Limb (tissue), 2 donors: ENCODE data around the gene DHRS1.
A peak's percentile ranks its signal among the peaks of the same experiment; 100 is the strongest.
"Not testable (repeated sequence)": the region's sequence is repeated elsewhere in the genome, so short reads cannot be mapped to it uniquely, and the experiment has no call there.

Experiments used
- DNase-seq, 2 donors: peaks; one replicate each; pipeline ENCODE4 v3.0.0-alpha.2; 2016; ENCODE audit errors: extremely low spot score in 2 of 2

DHRS1 gene

DNA sequence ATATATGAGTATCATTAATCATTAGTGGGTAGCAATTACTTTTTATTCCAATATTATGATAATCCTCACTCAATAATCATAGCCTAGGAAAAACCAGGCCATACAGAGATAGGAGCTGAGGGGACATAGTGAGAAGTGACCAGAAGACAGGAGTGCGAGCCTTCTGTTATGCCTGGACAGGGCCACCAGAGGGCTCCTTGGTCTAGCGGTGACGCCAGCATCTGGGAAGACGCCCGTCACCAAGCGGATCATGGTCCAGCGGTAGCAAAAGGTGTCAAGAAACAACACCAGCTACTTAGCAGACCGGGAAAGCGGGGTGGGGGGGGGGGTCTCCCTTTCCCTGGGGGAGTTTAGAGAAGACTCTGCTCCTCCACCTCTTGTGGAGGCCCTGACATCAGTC is 28.3 kb upstream of the DHRS1 start:
- not testable (repeated sequence) for DNase-seq

DNA sequence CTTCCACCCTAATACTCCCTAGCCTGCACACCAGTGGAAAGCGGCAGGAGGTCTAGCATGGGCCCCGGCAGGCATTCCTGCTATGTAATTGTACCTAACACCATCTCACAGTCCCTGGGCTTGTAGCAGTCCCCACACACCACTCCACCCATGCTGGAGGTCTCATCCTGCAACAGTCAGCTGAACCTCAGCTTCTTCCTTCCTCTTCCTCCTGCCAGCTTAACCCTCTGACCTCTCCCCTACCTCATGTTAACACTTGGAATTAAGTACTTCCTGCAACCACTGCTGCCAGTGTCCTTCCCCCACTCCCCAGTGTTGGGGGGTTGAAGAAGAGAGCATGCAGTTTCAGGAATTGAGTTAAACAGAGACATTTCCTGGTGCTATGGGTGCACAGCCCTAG is 27.7 kb upstream of the DHRS1 start:
- no peak for DNase-seq

DNA sequence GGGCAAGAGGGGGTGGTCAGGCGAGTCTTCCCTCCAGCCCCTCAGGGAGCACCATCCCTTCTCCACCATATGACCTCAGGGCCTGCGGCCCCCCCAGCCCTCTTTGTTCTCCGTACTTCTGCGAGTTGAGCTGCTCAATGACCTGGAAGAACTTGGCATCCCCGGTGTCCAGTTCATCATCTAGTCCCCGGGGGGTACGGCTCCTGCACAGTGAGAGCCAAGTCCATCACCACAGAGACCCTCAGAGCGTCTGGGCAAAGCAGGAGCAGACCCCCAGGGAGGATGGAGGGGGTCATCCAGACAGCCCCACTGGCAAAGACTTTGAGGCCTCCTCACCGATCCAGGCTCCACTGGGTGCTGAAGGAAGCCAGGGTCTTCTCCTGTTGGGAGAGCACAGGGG is 26.4 kb upstream of the DHRS1 start:
- no peak for DNase-seq

- DNase-seq, result no peak
Measured at GRCh38 chr14:24325041-24325530, 25.5 kb upstream of the DHRS1 start.

DNA sequence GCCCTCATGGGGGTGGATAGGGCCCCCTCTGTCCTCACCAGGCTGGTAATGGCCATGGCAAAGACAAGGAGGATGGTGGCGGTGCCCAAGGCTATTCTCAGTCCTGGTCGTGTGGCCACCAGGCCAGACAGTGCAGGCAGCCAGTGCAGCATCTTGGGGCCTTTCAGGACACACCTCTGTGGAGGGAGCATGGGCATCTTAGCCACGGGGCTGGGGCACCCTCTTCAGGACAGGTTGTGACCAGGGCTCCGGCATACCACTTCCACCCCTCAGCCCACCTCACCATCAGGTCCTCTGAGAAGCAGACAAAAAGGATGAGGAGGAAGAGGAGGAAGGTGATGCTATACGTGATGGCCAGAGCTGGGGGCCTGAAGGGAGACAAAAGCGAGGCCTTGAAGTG is 24.4 kb upstream of the DHRS1 start:
- DNase-seq, result no peak

DNA sequence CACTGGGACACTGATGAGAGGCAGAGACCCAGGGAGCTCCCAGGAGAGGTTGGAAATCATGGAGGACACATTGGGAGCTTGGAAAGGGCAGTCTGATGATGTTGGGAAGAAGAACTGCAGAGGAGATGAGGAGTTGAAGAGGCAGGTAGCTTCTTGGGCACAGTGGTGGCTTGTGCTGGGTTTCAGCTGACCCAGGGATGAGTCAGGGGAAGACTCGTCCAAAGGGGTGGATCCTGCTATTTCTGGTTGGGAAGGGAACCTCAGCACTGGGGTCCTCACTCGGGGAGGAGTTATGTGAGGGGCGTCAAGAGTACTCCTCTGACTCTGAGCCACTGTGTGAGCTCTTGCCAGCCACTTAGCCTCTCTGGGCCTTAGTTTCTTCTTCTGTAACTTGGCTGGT is 23.8 kb upstream of the DHRS1 start:
- DNase-seq, result no peak

DNA sequence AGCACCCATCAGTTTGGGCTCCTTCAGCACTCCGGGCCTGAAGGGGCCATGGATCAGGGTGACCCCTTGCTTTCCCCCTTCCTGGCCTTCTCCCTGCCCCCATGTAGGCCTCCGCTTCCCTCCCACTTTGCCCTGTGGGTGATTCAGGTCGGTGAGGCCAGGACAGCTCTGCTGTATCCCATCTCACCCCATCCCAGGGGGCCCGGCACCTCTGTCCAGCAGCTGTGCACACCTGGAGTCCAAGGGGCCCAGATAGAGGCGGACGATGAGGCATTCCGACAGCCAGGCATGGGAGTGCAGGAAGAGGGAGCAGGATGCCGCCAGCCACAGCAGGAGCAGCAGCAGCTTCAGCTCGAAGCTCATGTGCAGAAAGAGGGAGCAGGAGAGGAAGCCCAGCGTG is 23.1 kb upstream of the DHRS1 start:
- no peak for DNase-seq

- no peak for DNase-seq
Measured at GRCh38 chr14:24321212-24321975, 21.8 kb upstream of the DHRS1 start.

DNA sequence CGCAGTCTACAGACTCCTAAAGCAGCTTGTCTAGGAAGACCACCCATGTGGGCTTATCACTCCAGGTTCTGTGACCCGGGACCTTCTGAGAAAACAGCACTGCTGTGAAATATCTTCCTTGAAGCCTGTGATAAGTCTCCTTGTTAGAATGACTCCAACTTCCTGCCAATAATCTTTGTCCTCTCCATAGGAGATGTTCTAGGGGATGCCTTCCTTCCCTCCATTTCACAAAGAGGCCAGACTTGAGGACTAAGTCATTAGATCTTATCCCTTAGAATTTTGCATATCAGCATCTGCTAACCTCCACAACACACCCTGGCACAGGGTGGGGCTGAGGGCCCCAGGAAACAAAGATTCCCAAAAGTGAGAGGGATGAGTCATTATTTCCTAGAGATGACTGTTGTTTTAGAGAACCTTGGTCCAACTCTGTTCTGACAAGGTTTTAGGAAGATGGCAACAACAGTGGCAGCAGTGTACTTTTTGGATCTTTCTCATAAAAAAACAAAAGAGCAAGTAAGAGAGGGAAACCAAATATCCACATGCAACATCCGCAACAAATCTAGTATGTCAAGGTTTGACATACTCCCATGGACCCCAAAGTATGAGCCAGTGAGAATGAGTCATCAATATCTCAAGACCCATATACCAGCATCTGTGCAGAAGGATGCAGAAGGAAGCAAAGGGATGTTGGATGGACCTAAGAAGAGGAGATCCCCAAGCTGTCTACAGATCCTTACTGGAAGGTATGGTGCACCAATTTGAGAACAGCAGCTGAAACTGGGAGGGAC is 17.8 kb upstream of the DHRS1 start:
- DNase-seq, result no peak

DNA sequence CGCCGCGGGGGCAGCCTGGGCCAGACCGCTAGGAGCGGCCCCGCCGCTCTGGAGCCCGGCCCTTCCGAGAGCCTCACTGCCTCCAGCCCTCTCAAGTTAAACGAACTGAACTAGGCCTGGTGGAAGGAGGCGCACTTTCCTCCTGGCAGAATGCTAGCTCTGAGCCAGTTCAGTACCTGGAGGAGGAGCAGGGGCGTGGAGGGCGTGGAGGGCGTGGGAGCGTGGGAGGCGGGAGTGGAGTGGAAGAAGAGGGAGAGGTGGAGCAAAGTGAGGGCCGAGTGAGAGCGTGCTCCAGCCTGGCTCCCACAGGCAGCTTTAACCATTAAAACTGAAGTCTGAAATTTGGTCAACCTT is 17.0 kb upstream of the DHRS1 start:
- DNase-seq, result no peak

DNA sequence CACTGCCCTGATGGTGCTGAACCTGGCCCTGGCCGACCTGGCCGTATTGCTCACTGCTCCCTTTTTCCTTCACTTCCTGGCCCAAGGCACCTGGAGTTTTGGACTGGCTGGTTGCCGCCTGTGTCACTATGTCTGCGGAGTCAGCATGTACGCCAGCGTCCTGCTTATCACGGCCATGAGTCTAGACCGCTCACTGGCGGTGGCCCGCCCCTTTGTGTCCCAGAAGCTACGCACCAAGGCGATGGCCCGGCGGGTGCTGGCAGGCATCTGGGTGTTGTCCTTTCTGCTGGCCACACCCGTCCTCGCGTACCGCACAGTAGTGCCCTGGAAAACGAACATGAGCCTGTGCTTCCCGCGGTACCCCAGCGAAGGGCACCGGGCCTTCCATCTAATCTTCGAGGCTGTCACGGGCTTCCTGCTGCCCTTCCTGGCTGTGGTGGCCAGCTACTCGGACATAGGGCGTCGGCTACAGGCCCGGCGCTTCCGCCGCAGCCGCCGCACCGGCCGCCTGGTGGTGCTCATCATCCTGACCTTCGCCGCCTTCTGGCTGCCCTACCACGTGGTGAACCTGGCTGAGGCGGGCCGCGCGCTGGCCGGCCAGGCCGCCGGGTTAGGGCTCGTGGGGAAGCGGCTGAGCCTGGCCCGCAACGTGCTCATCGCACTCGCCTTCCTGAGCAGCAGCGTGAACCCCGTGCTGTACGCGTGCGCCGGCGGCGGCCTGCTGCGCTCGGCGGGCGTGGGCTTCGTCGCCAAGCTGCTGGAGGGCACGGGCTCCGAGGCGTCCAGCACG is 16.4 kb upstream of the DHRS1 start:
- no peak for DNase-seq

DNA sequence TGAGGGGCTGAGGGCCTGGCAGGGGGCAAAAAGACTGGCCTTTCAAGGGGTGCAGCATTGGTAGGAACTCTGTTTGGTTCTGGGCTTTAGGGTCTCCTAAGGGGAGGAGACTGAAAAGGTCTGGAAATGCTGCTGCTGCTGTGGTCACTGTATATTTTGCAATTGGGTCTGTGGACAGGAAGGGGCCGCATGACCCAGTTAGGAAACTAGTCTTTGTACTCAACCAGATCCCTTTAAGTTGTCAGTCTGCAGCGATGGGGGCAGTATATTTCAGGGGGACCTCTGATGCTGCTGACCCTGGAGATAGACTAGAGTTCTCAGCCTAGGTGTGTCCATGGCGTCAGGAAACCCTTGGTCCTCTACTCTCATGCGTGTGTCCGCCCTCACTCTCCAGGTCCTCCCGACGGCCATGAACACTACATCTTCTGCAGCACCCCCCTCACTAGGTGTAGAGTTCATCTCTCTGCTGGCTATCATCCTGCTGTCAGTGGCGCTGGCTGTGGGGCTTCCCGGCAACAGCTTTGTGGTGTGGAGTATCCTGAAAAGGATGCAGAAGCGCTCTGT is 15.7 kb upstream of the DHRS1 start:
- no peak for DNase-seq

DNA sequence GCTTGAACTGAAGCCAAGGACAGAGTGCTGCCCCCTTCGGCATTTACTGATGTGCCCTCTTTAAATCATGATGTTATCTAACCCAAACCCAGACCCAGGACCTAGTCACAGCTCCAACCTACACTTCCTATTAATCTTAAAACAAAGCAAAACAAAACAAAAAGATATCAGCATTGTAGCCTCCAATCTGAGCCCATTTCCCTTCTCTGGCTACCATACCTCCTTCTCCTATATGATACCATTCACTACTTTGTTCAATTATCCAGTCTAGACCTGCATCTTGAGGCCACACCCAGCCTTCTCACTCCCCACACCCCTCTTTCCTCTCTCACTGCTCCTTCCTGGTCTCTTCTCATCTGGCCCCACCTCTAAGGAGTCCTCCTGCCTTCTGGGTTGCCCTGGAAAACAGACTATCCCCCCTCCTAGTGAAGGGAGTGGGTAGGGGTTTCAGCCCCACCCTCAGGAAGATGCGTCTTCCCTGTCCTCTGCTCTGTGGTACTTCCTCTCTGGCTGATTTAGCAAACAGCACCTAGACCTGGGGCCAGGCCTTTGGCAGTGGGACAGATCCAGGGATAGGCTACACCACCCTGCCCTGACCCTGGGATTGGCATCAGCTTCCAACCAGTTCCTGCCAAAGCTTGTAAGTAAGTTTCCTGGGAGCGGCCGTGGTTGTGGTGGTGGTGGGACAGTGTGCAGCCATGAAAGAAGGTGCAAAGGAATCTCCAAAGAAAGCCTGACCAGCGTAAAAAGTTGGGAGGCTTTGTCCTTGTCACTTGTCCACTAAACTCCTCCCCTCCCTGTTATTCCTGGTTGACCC is 15.0 kb upstream of the DHRS1 start:
- no peak for DNase-seq

DNA sequence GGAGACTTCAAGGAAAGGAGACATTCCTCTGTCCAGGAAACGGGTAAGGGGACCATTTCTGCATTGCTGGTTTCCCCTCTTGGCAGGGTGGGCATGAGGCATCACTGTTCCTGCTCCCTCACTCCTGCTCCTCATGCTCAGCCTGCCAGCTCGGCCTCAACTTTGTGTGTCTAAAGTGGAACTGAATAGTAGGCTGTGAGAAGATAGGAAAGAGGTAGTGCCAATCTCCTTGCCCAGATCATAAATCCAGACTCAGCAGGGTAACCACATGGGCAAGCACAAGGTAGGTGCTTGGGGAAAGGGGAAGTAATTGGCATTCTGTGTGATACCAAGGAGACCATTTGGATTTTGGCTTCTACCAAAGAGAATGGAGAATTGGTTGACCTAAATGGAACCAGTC is 14.3 kb upstream of the DHRS1 start:
- no peak for DNase-seq

DNA sequence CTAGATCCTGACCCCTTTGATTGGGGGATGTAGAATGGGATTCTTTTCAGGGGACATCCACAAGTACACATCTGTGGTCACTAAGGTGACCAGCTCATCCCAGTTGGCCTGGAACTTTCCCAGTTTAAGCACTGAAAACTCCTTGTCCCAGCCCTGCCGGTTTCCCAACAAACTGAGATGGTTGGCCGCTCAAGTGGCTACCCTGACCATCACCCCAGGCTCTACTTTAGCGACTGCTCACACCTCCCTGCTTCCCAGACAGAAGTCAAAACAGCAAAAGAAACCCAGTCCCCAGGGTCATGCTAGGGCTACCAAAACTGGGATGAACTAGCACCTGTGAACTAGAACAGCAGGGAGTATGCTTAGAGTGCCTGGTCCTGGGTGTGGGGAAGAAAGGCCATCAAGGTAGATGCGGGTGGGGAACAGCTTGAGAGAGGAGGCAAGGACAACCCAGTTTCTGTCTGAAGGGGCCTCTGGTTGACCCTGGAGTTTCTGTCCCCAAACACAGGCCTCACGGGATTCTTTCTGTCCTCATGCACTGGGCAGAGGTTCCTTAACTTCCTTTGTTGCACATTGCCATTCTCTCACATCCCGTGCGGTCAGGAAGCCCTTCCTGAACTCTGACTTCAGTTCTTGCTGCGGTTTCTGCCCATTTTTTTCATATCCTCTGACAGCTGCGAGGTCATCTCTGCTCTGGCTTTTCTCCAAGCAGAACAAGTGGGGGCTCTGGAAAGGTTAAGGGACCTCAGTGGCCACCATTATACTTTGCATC is 13.3 kb upstream of the DHRS1 start:
- DNase-seq, result no peak

- DNase-seq, result no peak
Measured at GRCh38 chr14:24311837-24312615, 12.4 kb upstream of the DHRS1 start.

- peak; percentile 72 to 81 for DNase-seq
Measured at GRCh38 chr14:24310646-24311604, 11.3 kb upstream of the DHRS1 start, which contains the start of gene LTB4R. LTB4R (plus strand) TSS chr14:24311502; CDS start chr14:24315652, 4,150 bp downstream.

GRCh38 chr14:24310265-24310645 is 10.7 kb upstream of the DHRS1 start:
- no peak for DNase-seq
